ENCODE measurements around the gene FBXO10.
"Not testable (repeated sequence)": the region's sequence is repeated elsewhere in the genome, so short reads cannot be mapped to it uniquely, and the experiment has no call there.

The FBXO10 gene

DNA sequence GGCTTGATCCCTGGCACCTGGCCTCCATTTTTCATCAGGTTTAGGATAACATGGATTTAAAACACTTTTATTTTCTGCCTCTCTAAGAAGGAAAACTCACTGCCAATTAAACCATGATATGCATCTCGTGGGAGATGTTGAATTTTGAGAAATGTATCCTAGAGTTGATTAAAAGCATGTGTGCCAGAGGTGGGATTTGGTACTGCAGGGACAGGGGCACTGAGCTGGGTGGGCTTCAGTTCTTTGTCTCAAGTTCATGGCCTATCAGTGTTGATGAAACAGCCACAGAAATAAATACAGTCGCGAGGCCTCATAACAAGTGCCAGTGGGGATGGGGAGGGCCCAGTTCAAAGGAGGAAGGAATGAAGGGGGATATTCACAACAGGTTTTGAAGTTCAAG is 55.5 kb downstream of the FBXO10 start:
- no peak for DNase-seq (ENCODE audit: extremely low spot score)
- POLR2A ChIA-PET: no interaction called here
- no peak for TF ChIP-seq CTCF (IDR thresholded peaks at IDR 0.05; ENCODE audit: control extremely low read depth, extremely low read depth, low read depth, missing control alignments)
- CTCF ChIA-PET: interaction anchor here (1.0 kb wide), 1 partner anchor 11 kb away, joined by 3 read pairs; no protein-coding TSS in a partner anchor

DNA sequence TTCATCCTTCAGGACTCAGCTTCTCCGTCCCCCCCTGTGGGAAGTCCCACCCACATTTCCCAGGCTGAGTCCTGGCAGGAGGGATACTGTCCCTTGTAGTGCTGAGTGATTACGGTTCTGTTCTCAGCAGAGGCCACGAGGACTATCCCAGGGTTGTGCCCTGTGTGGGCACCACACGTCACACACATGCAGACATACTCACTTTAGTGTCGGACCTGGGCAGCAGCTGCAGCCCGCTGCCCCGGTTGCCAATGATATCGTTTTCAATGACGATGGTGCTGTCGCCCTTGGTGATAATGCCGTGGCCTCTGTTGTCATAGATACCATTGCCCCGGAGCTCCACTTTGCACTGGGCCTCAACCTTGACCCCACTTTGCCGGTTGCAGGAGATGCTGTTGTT is 58.3 kb downstream of the FBXO10 start:
- POLR2A ChIA-PET: no interaction called here

GRCh38 chr9:37515620-37516258 is 60.4 kb downstream of the FBXO10 start:
- no peak for DNase-seq (ENCODE audit: extremely low spot score)
- no peak for TF ChIP-seq CTCF (IDR thresholded peaks at IDR 0.05; ENCODE audit: control extremely low read depth, extremely low read depth, low read depth, missing control alignments)
- POLR2A ChIA-PET: no interaction called here
- CTCF ChIA-PET: interaction anchor here (1.6 to 1.8 kb wide), 2 partner anchors 24 to 47 kb away, joined by 4 read pairs; no protein-coding TSS in a partner anchor

More for the DNA sequence above, 58.3 kb downstream of the FBXO10 start:
- CTCF ChIA-PET: interaction anchor here (0.8 to 1.7 kb wide), 2 partner anchors 9 to 12 kb away, joined by 3 to 5 read pairs; no protein-coding TSS in a partner anchor
- no peak for DNase-seq (ENCODE audit: extremely low spot score)
- no peak for TF ChIP-seq CTCF (IDR thresholded peaks at IDR 0.05; ENCODE audit: control extremely low read depth, extremely low read depth, low read depth, missing control alignments)

DNA sequence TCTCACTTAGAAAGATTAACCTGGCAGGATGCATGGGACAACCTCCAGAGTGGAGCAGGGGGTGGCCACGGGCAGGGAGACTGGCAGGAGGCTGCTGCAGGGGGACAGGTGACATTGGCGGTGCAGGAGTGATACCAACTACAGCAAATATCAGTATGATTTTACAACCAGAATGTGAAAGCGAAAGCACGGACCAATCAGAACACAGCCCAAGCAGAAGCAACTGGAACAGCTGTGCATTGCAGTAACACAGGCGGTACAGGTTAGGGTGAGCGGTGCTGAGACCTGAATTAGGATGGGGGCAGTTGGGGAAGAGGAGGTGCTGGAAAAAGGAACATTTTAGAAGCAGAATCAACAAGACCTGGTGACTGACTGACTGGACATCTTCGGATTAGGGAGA is 61.2 kb downstream of the FBXO10 start:
- DNase-seq (ENCODE audit: extremely low spot score): no peak
- ChIA-PET POLR2A (no interaction called here), CTCF (interaction anchor here (1.8 kb wide), 1 partner anchor 48 kb away, joined by 4 read pairs; no protein-coding TSS in a partner anchor)
- no peak for TF ChIP-seq CTCF (IDR thresholded peaks at IDR 0.05; ENCODE audit: control extremely low read depth, extremely low read depth, low read depth, missing control alignments)

GRCh38 chr9:37514415-37514814 is 61.8 kb downstream of the FBXO10 start:
- POLR2A ChIA-PET: not testable (repeated sequence)
- CTCF ChIA-PET: interaction anchor here (1.2 kb wide), 1 partner anchor 9 kb away, joined by 3 read pairs; no protein-coding TSS in a partner anchor

DNA sequence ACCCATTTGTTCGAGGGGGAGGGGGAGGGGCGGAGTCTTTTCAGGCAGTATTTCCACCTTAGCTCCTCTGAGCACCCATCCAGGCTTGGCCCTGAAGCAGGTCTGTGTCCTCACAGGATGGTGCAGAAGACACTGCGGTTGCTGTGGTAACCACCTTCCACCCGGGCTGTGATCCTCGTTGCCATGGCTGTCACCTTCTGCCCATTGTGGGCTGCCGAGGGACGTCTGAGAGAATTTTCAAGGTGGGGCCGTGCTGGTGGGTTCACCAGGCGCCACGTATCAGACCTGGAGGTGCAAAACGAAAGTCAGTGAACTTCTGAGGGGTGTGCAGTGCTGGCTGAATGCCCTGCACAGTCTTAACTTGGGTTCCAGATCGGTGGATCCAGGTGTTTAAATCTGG is 63.7 kb downstream of the FBXO10 start:
- DNase-seq (ENCODE audit: extremely low spot score): no peak
- POLR2A ChIA-PET: no interaction called here
- no peak for TF ChIP-seq CTCF (IDR thresholded peaks at IDR 0.05; ENCODE audit: control extremely low read depth, extremely low read depth, low read depth, missing control alignments)
- CTCF ChIA-PET: interaction anchor here (1.5 kb wide), 2 partner anchors 9 to 11 kb away, joined by 3 read pairs; no protein-coding TSS in a partner anchor

More at GRCh38 chr9:37514415-37514814, 61.8 kb downstream of the FBXO10 start:
- DNase-seq (ENCODE audit: extremely low spot score): not testable (repeated sequence)

Measured in GM10248 (cell line).